ENCODE data around the gene TMED4. TPM values are rescaled to one million over a fixed set of nuclear protein-coding genes. Genes with fewer than 3 reads are reported as not detected.

The TMED4 gene
- total and polyA plus RNA-seq, 10 of the 15 experiments (the other 5 are each of a cell fraction or from before 2014, with no cell fraction given), result 20.8 to 71.3 (median 51.0) TPM

DNA sequence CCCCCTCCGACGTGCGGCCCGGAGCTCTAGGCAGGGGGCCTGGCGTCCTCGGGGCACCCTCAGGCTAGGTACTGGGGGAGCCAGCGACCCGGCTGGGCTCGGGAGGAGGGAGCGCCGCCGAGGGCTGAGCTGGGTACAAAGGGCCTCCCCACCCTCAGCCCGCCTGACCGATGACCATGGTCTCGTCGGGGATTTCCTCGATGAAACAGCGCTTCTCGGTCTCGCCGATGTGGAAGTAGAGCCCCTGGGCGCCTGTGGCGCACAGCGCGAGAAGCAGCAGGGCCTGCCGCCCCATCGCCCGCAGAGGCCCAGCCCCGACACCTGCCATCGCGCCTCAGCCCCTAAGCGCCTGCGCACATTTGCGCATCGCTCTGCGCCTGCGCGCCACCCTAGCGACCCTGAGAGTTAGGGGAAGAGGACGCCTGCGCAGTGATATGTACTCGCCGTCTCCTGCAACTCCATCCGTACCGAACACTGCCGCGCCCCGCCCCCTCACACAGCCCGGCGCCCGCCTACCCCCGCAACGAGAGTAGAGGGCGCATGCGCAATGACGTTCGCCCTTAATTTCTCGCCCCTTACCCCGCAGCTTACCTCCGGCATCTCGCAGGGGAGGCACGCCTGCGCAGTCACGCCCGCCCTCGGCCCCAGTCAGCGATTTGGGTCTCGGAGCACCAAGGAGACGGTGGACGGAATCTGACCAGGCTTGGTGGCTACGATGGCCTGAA, at the start of gene TMED4 (continued):
- TF ChIP-seq, protein P1, sequence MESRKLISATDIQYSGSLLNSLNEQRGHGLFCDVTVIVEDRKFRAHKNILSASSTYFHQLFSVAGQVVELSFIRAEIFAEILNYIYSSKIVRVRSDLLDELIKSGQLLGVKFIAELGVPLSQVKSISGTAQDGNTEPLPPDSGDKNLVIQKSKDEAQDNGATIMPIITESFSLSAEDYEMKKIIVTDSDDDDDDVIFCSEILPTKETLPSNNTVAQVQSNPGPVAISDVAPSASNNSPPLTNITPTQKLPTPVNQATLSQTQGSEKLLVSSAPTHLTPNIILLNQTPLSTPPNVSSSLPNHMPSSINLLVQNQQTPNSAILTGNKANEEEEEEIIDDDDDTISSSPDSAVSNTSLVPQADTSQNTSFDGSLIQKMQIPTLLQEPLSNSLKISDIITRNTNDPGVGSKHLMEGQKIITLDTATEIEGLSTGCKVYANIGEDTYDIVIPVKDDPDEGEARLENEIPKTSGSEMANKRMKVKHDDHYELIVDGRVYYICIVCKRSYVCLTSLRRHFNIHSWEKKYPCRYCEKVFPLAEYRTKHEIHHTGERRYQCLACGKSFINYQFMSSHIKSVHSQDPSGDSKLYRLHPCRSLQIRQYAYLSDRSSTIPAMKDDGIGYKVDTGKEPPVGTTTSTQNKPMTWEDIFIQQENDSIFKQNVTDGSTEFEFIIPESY (IDR thresholded peaks at IDR 0.05), result no peak
- TF ChIP-seq TCF7 (IDR thresholded peaks at IDR 0.05; ENCODE audit: borderline replicate concordance) (no peak), BACH1 (IDR thresholded peaks at IDR 0.05; ENCODE audit: borderline replicate concordance) (peak; percentile 63; the same call in 1 of the 2 replicates), CBFB (IDR thresholded peaks at IDR 0.05; ENCODE audit: low read depth) (peak; percentile 64; the same call in 1 of the 2 replicates), ZNF384 (IDR thresholded peaks at IDR 0.05; ENCODE audit: borderline replicate concordance, low read depth, low read length) (no peak), JUND (IDR thresholded peaks at IDR 0.05; ENCODE audit: low read depth, low read length) (no peak), SIX5 (IDR thresholded peaks at IDR 0.05; ENCODE audit: low read depth, low read length, severe bottlenecking) (no peak), CREM (IDR thresholded peaks at IDR 0.05; ENCODE audit: low read depth) (no peak), SUPT20H (IDR thresholded peaks at IDR 0.05; ENCODE audit: borderline replicate concordance, control insufficient read depth, low read depth, low read length) (no peak), STAT3 (IDR thresholded peaks at IDR 0.05; ENCODE audit: low read depth, low read length) (no peak), RELA (IDR thresholded peaks at IDR 0.05; ENCODE audit: borderline replicate concordance, partially characterized antibody) (no peak), RB1 (IDR thresholded peaks at IDR 0.05; ENCODE audit: borderline replicate concordance) (peak; percentile 46; the same call in 1 of the 2 replicates), NR2C1 (IDR thresholded peaks at IDR 0.05) (peak; percentile 52; the same call in 1 of the 2 replicates), JUNB (IDR thresholded peaks at IDR 0.05) (no peak), STAT1 (conservative IDR thresholded peaks at IDR 0.05) (no peak), BCL11A (IDR thresholded peaks at IDR 0.05; ENCODE audit: low read depth, low read length) (no peak), TBL1XR1 (IDR thresholded peaks at IDR 0.05; ENCODE audit: low read depth, low read length) (no peak), BRCA1 (IDR thresholded peaks at IDR 0.05; ENCODE audit: low read depth, low read length) (no peak), PML (IDR thresholded peaks at IDR 0.05; ENCODE audit: low read length) (peak; percentile 90), ZZZ3 (IDR thresholded peaks at IDR 0.05; ENCODE audit: control insufficient read depth, insufficient read length, low read depth) (no peak)
- TF ChIP-seq, protein P2, sequence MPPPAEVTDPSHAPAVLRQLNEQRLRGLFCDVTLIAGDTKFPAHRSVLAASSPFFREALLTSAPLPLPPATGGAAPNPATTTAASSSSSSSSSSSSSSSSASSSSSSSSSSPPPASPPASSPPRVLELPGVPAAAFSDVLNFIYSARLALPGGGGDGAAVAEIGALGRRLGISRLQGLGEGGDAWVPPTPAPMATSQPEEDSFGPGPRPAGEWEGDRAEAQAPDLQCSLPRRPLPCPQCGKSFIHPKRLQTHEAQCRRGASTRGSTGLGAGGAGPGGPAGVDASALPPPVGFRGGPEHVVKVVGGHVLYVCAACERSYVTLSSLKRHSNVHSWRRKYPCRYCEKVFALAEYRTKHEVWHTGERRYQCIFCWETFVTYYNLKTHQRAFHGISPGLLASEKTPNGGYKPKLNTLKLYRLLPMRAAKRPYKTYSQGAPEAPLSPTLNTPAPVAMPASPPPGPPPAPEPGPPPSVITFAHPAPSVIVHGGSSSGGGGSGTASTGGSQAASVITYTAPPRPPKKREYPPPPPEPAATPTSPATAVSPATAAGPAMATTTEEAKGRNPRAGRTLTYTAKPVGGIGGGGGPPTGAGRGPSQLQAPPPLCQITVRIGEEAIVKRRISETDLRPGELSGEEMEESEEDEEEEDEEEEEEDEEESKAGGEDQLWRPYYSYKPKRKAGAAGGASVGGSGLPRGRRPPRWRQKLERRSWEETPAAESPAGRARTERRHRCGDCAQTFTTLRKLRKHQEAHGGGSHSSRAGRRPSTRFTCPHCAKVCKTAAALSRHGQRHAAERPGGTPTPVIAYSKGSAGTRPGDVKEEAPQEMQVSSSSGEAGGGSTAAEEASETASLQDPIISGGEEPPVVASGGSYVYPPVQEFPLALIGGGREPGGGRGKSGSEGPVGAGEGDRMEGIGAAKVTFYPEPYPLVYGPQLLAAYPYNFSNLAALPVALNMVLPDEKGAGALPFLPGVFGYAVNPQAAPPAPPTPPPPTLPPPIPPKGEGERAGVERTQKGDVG (CRISPR knock-in tag; IDR thresholded peaks at IDR 0.05), result no peak
- TF ChIP-seq, protein P3, sequence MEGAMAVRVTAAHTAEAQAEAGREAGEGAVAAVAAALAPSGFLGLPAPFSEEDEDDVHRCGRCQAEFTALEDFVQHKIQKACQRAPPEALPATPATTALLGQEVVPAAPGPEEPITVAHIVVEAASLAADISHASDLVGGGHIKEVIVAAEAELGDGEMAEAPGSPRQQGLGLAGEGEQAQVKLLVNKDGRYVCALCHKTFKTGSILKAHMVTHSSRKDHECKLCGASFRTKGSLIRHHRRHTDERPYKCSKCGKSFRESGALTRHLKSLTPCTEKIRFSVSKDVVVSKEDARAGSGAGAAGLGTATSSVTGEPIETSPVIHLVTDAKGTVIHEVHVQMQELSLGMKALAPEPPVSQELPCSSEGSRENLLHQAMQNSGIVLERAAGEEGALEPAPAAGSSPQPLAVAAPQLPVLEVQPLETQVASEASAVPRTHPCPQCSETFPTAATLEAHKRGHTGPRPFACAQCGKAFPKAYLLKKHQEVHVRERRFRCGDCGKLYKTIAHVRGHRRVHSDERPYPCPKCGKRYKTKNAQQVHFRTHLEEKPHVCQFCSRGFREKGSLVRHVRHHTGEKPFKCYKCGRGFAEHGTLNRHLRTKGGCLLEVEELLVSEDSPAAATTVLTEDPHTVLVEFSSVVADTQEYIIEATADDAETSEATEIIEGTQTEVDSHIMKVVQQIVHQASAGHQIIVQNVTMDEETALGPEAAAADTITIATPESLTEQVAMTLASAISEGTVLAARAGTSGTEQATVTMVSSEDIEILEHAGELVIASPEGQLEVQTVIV (IDR thresholded peaks at IDR 0.05; ENCODE audit: borderline replicate concordance, partially characterized antibody), result no peak
- TF ChIP-seq, protein P4, sequence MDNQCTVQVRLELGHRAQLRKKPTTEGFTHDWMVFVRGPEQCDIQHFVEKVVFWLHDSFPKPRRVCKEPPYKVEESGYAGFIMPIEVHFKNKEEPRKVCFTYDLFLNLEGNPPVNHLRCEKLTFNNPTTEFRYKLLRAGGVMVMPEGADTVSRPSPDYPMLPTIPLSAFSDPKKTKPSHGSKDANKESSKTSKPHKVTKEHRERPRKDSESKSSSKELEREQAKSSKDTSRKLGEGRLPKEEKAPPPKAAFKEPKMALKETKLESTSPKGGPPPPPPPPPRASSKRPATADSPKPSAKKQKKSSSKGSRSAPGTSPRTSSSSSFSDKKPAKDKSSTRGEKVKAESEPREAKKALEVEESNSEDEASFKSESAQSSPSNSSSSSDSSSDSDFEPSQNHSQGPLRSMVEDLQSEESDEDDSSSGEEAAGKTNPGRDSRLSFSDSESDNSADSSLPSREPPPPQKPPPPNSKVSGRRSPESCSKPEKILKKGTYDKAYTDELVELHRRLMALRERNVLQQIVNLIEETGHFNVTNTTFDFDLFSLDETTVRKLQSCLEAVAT (IDR thresholded peaks at IDR 0.05), result no peak
